ENCODE results near the gene ANKS1B. TPM values are rescaled to one million over a fixed set of nuclear protein-coding genes. Genes with fewer than 3 reads are reported as not detected.

Gene ANKS1B
- total and polyA plus RNA-seq, 10 of the 15 experiments (the other 5 are each of a cell fraction or from before 2014, with no cell fraction given): 0.16 to 1.3 (median 0.82) TPM; not detected in 7

DNA sequence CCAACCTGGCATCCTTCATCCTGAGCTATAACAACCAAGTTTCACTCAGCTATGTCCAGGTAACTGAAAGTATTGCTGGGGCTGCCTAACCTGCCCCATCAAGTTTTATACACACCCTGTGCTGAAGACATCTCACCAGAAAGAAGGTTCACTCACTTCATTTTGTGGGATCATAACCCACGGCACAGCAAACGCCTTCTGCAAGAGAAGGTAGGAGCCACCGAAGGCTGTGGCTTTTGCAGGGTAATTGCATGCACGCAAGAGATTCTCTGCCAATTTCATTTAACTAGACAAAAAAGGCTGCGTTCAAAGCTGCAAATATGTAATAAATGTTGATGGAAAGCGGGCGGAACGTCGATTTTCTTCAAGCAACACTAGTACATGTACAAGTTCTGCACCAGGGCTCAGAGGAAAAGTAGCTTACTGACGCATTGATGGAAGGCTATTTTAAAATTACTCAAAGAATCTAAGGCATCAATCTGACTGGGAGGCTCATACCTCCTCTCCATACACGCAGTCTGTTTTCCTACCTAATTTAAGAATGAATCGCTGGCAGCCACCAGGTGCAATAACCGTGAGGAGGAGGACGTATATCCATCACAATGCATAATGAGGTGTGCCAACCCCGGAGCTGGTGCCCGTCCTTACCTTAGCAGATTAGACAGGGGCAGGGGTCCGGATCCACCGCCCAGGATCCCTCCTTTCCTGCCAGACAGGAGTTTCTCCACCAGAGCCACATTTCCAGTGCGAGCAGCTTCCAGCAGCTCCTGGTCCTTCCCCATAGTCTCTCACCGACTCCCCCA lies 1.1 kb downstream of the ANKS1B start:
- H3K27me3 ChIP-seq (replicated peaks in 1 of 2; ENCODE audit: control insufficient read depth in 2 of 2, insufficient read depth in 2 of 2, low read length in 1 of 2): peaks cover 0 to 8% of the 10 kb centered on the region in 2 experiments; a peak in 2 of 4 replicates
- DNase-seq (ENCODE audit: low read depth, low spot score) (no peak), ATAC-seq (no peak), FAIRE-seq (no peak)
- H3K4me2 ChIP-seq (ENCODE audit: control insufficient read depth, insufficient read depth): no peak overlapping the region
- BruUV-seq (replicated peaks): no TSS peak
- no peak overlapping the region for H3K4me3 ChIP-seq
- RAD21 ChIA-PET (ENCODE audit: unreplicated experiment): interaction anchor here (0.5 kb wide), 1 partner anchor 73 kb away, joined by 3 read pairs; no protein-coding TSS in a partner anchor
- peaks cover 2% of the 10 kb centered on the region; the same call in 1 of the 2 replicates for H3K4me1 ChIP-seq (ENCODE audit: control insufficient read depth, insufficient read depth, low read length)
- no peaks in the 10 kb centered on the region for H3K36me3 ChIP-seq (ENCODE audit: control insufficient read depth in 2 of 2, insufficient read depth in 2 of 2, low read length in 1 of 2)
- POLR2A ChIA-PET: no interaction called here
- H3K27ac ChIP-seq (ENCODE audit: control insufficient read depth, insufficient read depth): no peak overlapping the region
- SMC1A ChIA-PET (ENCODE audit: uncharacterized antibody, unreplicated experiment): interaction anchor here (1.3 kb wide), 1 partner anchor 28 kb away, joined by 3 read pairs; no protein-coding TSS in a partner anchor
- H4K20me1 ChIP-seq (ENCODE audit: control insufficient read depth, insufficient read depth): no peaks in the 10 kb centered on the region
- in situ Hi-C loops (cut with MboI): no loop called here
- intact Hi-C loops (cut with micrococcal nuclease; ENCODE audit: unreplicated experiment): no loop called here
- H3K79me2 ChIP-seq (ENCODE audit: control insufficient read depth, insufficient read depth, low read length): no peaks in the 10 kb centered on the region
- no peaks in the 10 kb centered on the region for H3K9me3 ChIP-seq (replicated peaks; ENCODE audit: control insufficient read depth, insufficient read depth, low read length)
- no peak overlapping the region for H2AFZ ChIP-seq (ENCODE audit: control insufficient read depth, low read depth, low read length)
- WGBS (ENCODE audit: insufficient coverage, insufficient replicate concordance, low lambda C conversion rate, missing lambda C conversion rate): 54% methylated on average over 19 of the region's 20 CpGs
- H3K9ac ChIP-seq (ENCODE audit: control insufficient read depth, insufficient read depth, low read length): no peak overlapping the region
- CTCF ChIA-PET: no interaction called here
- TF ChIP-seq POLR2A (IDR thresholded peaks at IDR 0.05; ENCODE audit: low read depth, low read length): no peak
- no peak for TF ChIP-seq KAT2A (conservative IDR thresholded peaks at IDR 0.05; ENCODE audit: control insufficient read depth, low read depth, low read length)
- TF ChIP-seq CBX3 (IDR thresholded peaks at IDR 0.05; ENCODE audit: borderline replicate concordance, low read depth): no peak
- no peak for TF ChIP-seq MEF2A (IDR thresholded peaks at IDR 0.05; ENCODE audit: insufficient read depth, low read depth, low read length)
- TF ChIP-seq, protein P1, sequence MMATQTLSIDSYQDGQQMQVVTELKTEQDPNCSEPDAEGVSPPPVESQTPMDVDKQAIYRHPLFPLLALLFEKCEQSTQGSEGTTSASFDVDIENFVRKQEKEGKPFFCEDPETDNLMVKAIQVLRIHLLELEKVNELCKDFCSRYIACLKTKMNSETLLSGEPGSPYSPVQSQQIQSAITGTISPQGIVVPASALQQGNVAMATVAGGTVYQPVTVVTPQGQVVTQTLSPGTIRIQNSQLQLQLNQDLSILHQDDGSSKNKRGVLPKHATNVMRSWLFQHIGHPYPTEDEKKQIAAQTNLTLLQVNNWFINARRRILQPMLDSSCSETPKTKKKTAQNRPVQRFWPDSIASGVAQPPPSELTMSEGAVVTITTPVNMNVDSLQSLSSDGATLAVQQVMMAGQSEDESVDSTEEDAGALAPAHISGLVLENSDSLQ (IDR thresholded peaks at IDR 0.05): no peak
- TF ChIP-seq RCOR1 (conservative IDR thresholded peaks at IDR 0.05; ENCODE audit: low read depth, low read length): no peak
- TF ChIP-seq NFXL1 (IDR thresholded peaks at IDR 0.05; ENCODE audit: borderline replicate concordance): no peak
- no peak for TF ChIP-seq KLF5 (IDR thresholded peaks at IDR 0.05; ENCODE audit: partially characterized antibody)
- TF ChIP-seq, protein P2, sequence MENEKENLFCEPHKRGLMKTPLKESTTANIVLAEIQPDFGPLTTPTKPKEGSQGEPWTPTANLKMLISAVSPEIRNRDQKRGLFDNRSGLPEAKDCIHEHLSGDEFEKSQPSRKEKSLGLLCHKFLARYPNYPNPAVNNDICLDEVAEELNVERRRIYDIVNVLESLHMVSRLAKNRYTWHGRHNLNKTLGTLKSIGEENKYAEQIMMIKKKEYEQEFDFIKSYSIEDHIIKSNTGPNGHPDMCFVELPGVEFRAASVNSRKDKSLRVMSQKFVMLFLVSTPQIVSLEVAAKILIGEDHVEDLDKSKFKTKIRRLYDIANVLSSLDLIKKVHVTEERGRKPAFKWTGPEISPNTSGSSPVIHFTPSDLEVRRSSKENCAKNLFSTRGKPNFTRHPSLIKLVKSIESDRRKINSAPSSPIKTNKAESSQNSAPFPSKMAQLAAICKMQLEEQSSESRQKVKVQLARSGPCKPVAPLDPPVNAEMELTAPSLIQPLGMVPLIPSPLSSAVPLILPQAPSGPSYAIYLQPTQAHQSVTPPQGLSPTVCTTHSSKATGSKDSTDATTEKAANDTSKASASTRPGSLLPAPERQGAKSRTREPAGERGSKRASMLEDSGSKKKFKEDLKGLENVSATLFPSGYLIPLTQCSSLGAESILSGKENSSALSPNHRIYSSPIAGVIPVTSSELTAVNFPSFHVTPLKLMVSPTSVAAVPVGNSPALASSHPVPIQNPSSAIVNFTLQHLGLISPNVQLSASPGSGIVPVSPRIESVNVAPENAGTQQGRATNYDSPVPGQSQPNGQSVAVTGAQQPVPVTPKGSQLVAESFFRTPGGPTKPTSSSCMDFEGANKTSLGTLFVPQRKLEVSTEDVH (IDR thresholded peaks at IDR 0.05; ENCODE audit: low read depth, partially characterized antibody): no peak
- no peak for TF ChIP-seq BRCA1 (IDR thresholded peaks at IDR 0.05; ENCODE audit: low read depth, low read length)
- TF ChIP-seq, protein P3, sequence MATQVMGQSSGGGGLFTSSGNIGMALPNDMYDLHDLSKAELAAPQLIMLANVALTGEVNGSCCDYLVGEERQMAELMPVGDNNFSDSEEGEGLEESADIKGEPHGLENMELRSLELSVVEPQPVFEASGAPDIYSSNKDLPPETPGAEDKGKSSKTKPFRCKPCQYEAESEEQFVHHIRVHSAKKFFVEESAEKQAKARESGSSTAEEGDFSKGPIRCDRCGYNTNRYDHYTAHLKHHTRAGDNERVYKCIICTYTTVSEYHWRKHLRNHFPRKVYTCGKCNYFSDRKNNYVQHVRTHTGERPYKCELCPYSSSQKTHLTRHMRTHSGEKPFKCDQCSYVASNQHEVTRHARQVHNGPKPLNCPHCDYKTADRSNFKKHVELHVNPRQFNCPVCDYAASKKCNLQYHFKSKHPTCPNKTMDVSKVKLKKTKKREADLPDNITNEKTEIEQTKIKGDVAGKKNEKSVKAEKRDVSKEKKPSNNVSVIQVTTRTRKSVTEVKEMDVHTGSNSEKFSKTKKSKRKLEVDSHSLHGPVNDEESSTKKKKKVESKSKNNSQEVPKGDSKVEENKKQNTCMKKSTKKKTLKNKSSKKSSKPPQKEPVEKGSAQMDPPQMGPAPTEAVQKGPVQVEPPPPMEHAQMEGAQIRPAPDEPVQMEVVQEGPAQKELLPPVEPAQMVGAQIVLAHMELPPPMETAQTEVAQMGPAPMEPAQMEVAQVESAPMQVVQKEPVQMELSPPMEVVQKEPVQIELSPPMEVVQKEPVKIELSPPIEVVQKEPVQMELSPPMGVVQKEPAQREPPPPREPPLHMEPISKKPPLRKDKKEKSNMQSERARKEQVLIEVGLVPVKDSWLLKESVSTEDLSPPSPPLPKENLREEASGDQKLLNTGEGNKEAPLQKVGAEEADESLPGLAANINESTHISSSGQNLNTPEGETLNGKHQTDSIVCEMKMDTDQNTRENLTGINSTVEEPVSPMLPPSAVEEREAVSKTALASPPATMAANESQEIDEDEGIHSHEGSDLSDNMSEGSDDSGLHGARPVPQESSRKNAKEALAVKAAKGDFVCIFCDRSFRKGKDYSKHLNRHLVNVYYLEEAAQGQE (IDR thresholded peaks at IDR 0.05; ENCODE audit: low read depth, low read length): no peak
- TF ChIP-seq NFYB (IDR thresholded peaks at IDR 0.05; ENCODE audit: insufficient read depth, low read depth, low read length): no peak
- no peak for TF ChIP-seq SREBF1 (IDR thresholded peaks at IDR 0.05; ENCODE audit: low read length)
- TF ChIP-seq, protein P4, sequence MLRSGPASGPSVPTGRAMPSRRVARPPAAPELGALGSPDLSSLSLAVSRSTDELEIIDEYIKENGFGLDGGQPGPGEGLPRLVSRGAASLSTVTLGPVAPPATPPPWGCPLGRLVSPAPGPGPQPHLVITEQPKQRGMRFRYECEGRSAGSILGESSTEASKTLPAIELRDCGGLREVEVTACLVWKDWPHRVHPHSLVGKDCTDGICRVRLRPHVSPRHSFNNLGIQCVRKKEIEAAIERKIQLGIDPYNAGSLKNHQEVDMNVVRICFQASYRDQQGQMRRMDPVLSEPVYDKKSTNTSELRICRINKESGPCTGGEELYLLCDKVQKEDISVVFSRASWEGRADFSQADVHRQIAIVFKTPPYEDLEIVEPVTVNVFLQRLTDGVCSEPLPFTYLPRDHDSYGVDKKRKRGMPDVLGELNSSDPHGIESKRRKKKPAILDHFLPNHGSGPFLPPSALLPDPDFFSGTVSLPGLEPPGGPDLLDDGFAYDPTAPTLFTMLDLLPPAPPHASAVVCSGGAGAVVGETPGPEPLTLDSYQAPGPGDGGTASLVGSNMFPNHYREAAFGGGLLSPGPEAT (IDR thresholded peaks at IDR 0.05; ENCODE audit: low read depth): no peak
